Thyroid gland (tissue), 4 donors: Measurements from ENCODE around the gene ACBD4. TPM values are rescaled to one million over a fixed set of nuclear protein-coding genes. Genes with fewer than 3 reads are reported as not detected.
A peak's percentile ranks its signal among the peaks of the same experiment; 100 is the strongest.

Experiments used
- DNase-seq, 2 donors: peaks; one replicate each; pipeline ENCODE4 v3.0.0-alpha.2; 2019
- H3K27ac ChIP-seq, 3 donors: fragments of 200-600 bp; sonication (generic); 1 replicate in 2 of 3; 2 replicates in 1 of 3; pipeline ENCODE4 v1.5.1; 2016 to 2019; ENCODE audit warnings: mild to moderate bottlenecking in 1 of 3, moderate library complexity in 1 of 3
- H3K27me3 ChIP-seq: fragments of 200-600 bp; sonication (generic); one replicate; pipeline ENCODE4 v1.5.1; 2019
- H3K36me3 ChIP-seq, 2 donors: fragments of 200-600 bp; sonication (generic); one replicate each; pipeline ENCODE4 v1.5.1; 2016 to 2019
- H3K4me1 ChIP-seq, 2 donors: fragments of 200-600 bp; sonication (generic); one replicate each; pipeline ENCODE4 v1.5.1; 2017 to 2019
- H3K4me3 ChIP-seq, 3 donors: fragments of 200-600 bp; sonication (generic); replicated peaks in 1 of 3; 1 replicate in 2 of 3; 2 replicates in 1 of 3; pipeline ENCODE4 v1.5.1; 2016; ENCODE audit warnings: mild to moderate bottlenecking in 1 of 3
- H3K9me3 ChIP-seq: fragments of 200-600 bp; sonication (generic); one replicate; pipeline ENCODE4 v1.5.1; 2017
- CTCF ChIP-seq, 6 experiments: fragments of 200-600 bp in 3 of 6; fragments of 450-650 bp in 3 of 6; sonication (generic) in 3 of 6; IDR thresholded peaks; one replicate each; pipeline ENCODE4 v1.5.1; 2016 to 2019; ENCODE audit warnings: antibody characterized with exemption in 6 of 6, mild to moderate bottlenecking in 2 of 6, inconsistent platforms in 1 of 6, moderate library complexity in 1 of 6
- POLR2A ChIP-seq, 2 donors: fragments of 450-650 bp; IDR thresholded peaks; one replicate each; pipeline ENCODE4 v1.6.1; 2017; ENCODE audit warnings: antibody characterized with exemption in 2 of 2, mild to moderate bottlenecking in 2 of 2, moderate library complexity in 1 of 2
- WGBS, 2 donors: methylation state at CpG; one replicate each; pipeline ENCODE4 v1.1.5; 2017; 5-methylcytosine and 5-hydroxymethylcytosine counted together
- intact Hi-C: fragments of 100-400 bp; cut with DNase I; formaldehyde crosslinking; loops from one replicate; pipeline ENCODE4 v1.15.1; 2023
- total RNA-seq, 4 donors: library from RNA; depleted of rRNA; stranded (reverse); fragments of >200 nt; gene quantifications; one replicate each; pipeline ENCODE4 v1.2.3, GENCODE V29; 2016

ACBD4 gene
- total RNA-seq, 4 donors from 2014 or later, result 16.7 to 20.4 (median 17.7) TPM

DNA sequence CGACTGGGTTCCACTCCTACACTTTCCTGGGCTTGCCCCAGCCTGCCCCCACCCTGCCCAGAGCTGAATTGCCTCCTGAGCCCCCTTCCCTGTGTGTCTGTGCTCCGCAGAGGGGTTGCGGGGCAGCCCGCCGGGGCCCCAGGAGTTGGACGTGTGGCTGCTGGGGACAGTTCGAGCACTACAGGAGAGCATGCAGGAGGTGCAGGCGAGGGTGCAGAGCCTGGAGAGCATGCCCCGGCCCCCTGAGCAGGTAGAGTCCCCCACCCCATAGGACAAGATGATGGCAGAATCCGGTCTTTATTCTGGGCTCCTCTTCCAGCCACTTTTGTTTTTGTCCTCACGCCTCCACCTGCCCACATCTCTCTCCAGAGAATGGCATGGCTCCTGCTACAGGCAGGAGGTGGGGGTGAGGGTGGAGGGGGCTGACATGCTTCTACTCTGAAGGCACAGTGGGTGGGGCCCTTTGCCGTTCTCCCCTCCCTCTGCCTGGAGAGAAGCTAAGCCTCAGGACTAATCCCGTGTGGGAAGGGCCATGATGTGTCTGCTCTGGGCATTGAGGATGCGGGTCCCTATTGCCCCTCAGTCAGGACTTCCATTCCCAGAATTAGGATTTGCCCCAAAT is 3.5 kb downstream of the ACBD4 start:
- Histone ChIP-seq H3K4me3 (no peak overlapping the region), H3K27me3 (no peaks in the 10 kb centered on the region), H3K9me3 (no peaks in the 10 kb centered on the region), H3K4me1 (peaks cover 12 to 19% of the 10 kb centered on the region in 2 donors), H3K36me3 (no peaks in the 10 kb centered on the region), H3K27ac (no peak overlapping the region)
- TF ChIP-seq CTCF (IDR thresholded peaks at IDR 0.05) (no peak), POLR2A (IDR thresholded peaks at IDR 0.05) (no peak)
- intact Hi-C loops, result loop anchor here (5.0 kb wide), 1 partner anchor 58 kb away; no protein-coding TSS in a partner anchor
- 79 to 93% methylated on average over 4 to 14 of the region's 14 CpGs for WGBS, 2 donors
- no peak for DNase-seq

GRCh38 chr17:45139533-45139920 is 4.0 kb downstream of the ACBD4 start:
- intact Hi-C loops, result loop anchor here (5.0 kb wide), 1 partner anchor 58 kb away; no protein-coding TSS in a partner anchor
- TF ChIP-seq CTCF (IDR thresholded peaks at IDR 0.05), result no peak
- TF ChIP-seq POLR2A (IDR thresholded peaks at IDR 0.05), result no peak

GRCh38 chr17:45143094-45143670 is 7.7 kb downstream of the ACBD4 start:
- no peaks in the 10 kb centered on the region for H3K9me3 ChIP-seq
- 84 to 88% methylated on average over 13 of the region's 13 CpGs for WGBS, 2 donors
- DNase-seq, result no peak
- H3K4me1 ChIP-seq, result peaks cover 6 to 29% of the 10 kb centered on the region in 2 donors
- H3K36me3 ChIP-seq, result no peaks in the 10 kb centered on the region
- intact Hi-C loops, result loop anchor here (10.0 kb wide), 1 partner anchor 242 kb away; no protein-coding TSS in a partner anchor
- peak overlapping the region in 2 of 3 donors; percentile 86 to 88 for H3K27ac ChIP-seq
- no peaks in the 10 kb centered on the region for H3K27me3 ChIP-seq
- H3K4me3 ChIP-seq, result no peak overlapping the region
- no peak for TF ChIP-seq POLR2A (IDR thresholded peaks at IDR 0.05)
- no peak for TF ChIP-seq CTCF (IDR thresholded peaks at IDR 0.05)

More at GRCh38 chr17:45139533-45139920, 4.0 kb downstream of the ACBD4 start:
- no peaks in the 10 kb centered on the region for H3K9me3 ChIP-seq
- H3K4me3 ChIP-seq, result no peak overlapping the region
- no peaks in the 10 kb centered on the region for H3K27me3 ChIP-seq
- H3K36me3 ChIP-seq, result no peaks in the 10 kb centered on the region
- H3K27ac ChIP-seq, result no peak overlapping the region
- DNase-seq, result no peak
- H3K4me1 ChIP-seq, result peaks cover 13 to 24% of the 10 kb centered on the region in 2 donors
- WGBS, 2 donors, result 82 to 83% methylated on average over 4 of the region's 4 CpGs

DNA sequence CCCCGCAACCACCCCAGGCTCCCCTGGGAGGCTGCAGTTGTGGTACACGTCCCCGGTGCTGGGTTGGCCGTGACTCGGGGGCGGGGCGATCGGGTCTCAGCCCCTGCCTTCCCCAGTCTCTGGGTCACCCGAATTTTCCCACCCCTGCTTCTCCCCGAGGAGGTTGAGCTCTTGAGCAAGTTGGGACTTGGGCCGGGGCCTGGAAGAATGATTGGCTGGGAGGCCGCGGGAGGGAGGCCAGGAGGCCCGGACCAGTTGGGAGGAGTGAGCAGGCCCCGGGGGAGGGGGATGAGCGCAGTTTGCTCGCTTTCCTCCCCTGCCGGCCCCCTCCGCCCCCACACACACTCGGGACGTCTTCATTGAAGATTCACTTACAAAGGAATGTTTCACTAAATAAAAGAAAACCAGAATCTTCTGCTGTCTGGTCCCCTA is 8.3 kb downstream of the ACBD4 start:
- Histone ChIP-seq H3K36me3 (no peaks in the 10 kb centered on the region), H3K27me3 (no peaks in the 10 kb centered on the region), H3K4me1 (peaks cover 6 to 29% of the 10 kb centered on the region in 2 donors), H3K9me3 (no peaks in the 10 kb centered on the region), H3K27ac (peak overlapping the region; percentile 79 to 88 (median 86)), H3K4me3 (peak overlapping the region in 2 of 3 donors; percentile 27 to 37)
- no peak for TF ChIP-seq POLR2A (IDR thresholded peaks at IDR 0.05)
- peak in 1 of 6 experiments; percentile 3 for TF ChIP-seq CTCF (IDR thresholded peaks at IDR 0.05)
- peak; percentile 51 to 52 for DNase-seq
- 23 to 24% methylated on average over 4 to 18 of the region's 21 CpGs for WGBS, 2 donors
- intact Hi-C loops, result loop anchor here (10.0 kb wide), 1 partner anchor 241 kb away; no protein-coding TSS in a partner anchor
